Choroid plexus epithelial cell (primary cell): Measurements from ENCODE around the gene KIRREL1.

Experiments used
- DNase-seq: peaks from one replicate; pipeline ENCODE4 v3.0.0-alpha.2; 2010; ENCODE audit warnings: low read depth
- H3K4me3 ChIP-seq: 2 replicates; pipeline ENCODE4 v1.5.1; 2011; ENCODE audit warnings: low read depth, mild to moderate bottlenecking, control low read depth, low read length, moderate library complexity
- CTCF ChIP-seq: conservative IDR thresholded peaks from 2 replicates; pipeline ENCODE4 v1.5.1; 2011; ENCODE audit warnings: low read depth, mild to moderate bottlenecking, control low read depth, inconsistent platforms, low read length, moderate library complexity

Gene KIRREL1

DNA sequence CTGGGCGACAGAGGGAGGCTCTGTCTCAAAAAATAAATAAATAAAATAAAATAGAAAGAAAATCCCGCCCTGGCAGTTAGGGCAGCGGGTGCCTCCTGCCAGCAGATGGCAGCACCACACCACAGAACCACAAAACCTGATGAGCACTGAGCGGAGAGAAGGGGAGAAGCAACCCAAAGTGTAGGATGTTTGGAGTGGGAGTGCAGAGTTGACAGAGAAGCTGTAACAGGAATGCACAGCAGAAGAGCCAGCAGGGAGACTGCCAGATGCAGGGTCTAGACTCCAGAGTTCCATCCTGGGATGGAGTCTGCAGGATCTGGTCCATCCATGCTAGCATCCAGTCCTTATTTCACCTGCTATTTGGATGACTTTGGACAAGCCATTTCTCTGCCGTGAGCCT lies 29.7 kb upstream of the KIRREL1 start:
- no peak overlapping the region for H3K4me3 ChIP-seq
- peak; percentile 92 for TF ChIP-seq CTCF
- DNase-seq: peak; percentile 77

GRCh38 chr1:157965584-157965983 lies 27.9 kb upstream of the KIRREL1 start:
- no peak overlapping the region for H3K4me3 ChIP-seq
- DNase-seq: no peak
- TF ChIP-seq CTCF: no peak

DNA sequence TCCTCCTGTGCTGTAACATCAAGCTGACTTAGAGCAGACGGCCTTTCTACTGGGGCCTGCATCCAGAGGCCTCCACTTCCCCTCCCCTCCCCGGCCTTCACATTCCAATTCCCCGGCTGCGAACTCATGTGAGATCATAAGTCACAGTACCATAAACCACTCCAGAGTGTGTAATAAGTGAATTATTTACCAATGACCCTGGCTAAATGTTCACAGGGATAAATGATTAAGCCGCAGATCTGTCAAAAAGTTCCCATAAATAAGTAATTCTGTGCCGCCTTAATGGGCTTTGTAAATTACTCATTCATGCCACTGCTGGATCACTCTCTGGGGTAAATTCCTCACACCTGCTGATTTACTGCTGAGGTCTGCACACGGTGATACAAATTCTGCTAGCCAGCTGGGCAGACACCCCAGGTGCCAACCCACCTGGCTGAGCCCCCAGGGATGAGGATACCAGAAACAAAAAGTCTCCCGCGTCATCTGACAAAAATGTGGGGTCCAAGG lies 27.4 kb upstream of the KIRREL1 start:
- TF ChIP-seq CTCF: no peak
- peak; percentile 87 for DNase-seq
- H3K4me3 ChIP-seq: no peak overlapping the region

- DNase-seq: no peak
- TF ChIP-seq CTCF: no peak
- H3K4me3 ChIP-seq: no peak overlapping the region
Measured at GRCh38 chr1:157967205-157967604, 26.2 kb upstream of the KIRREL1 start.

DNA sequence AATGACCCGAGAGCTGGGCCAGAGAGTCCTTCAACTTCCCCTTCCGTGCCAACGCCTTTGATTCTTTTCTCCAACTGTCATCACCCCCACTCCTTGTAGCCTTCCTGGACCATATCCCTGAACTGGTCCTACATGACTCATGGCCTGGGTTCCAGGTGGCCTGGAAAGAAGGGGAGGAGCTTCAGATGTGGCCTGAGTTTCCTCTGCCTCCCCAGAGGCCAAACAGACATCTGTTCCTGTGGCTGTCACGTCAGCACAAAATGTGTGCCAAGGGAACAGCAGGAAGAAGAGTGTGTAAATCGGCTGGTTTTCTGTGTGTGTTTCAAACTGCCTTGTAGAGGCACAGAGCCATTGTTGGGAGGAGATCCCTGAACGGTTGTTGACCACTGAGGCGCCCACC lies 24.9 kb upstream of the KIRREL1 start:
- no peak overlapping the region for H3K4me3 ChIP-seq
- DNase-seq: peak; percentile 61
- no peak for TF ChIP-seq CTCF

DNA sequence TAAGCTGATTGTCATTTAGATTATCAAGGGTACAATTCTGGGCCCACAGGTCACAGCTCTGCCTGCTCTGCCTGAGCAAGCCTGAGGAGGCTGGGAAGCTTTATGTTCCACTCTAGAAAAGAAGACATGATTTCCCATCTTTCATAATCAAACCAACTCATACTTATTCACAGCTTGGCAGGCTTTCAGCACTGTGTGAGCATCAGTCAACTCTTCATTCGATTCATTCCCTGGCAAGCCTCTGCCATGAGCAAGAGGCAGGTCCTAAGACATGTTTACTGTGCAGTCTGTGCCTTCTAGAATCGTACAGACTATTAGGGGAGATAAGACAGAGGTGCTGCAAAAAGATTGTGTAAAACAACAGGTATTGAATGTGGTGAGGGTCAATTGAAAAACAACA lies 24.5 kb upstream of the KIRREL1 start:
- peak; percentile 93 for DNase-seq
- no peak overlapping the region for H3K4me3 ChIP-seq
- TF ChIP-seq CTCF: no peak

DNA sequence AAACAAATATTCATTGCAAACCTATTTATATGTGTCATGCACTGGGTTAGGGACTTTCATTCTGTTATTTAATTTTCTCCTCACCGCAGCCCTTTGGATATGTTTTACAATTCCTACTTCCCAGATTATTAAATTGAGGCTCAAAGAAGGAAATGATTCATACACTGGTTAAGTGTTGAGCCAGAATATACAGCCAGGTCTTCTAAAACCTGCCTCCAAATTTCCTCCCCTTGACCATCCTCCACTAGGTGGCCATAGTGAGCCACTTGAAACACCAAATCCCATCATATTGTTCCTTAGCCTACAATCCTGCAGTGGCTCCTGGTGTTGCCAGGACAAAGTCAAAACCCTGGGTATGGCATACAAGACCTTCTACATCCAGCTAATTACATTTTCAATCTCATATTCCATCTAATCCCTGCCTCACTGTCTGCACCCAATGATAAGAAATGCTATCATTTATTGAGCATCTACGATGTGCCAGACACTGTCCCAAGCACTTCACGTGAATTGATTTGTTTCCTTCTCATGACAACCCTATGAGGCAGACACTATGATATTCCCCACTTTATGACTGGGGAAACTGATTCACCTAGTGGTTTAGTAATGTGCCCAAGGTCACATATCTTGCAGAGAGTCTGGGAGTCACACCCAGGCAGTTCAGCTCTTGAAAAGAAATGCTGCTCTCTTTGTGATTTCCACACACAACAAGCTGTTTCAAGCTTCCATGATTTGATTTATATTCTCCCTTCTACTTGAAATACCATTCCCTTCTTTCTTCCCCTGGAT lies 23.6 kb upstream of the KIRREL1 start:
- peak; percentile 90 for DNase-seq
- peak; percentile 96 for TF ChIP-seq CTCF
- no peak overlapping the region for H3K4me3 ChIP-seq
